Ishikawa (cell line): ENCODE results near the gene TPX2.

Experiments
- CEBPB ChIP-seq: IDR thresholded peaks from 2 replicates; pipeline ENCODE4 v1.6.1; 2012
- CREB1 ChIP-seq: IDR thresholded peaks from 2 replicates; pipeline ENCODE4 v1.6.1; 2012; ENCODE audit warnings: low read depth
- EGR1 ChIP-seq: IDR thresholded peaks from 2 replicates; pipeline ENCODE4 v1.6.1; 2012
- EP300 ChIP-seq: IDR thresholded peaks from 2 replicates; pipeline ENCODE4 v1.6.1; 2012; ENCODE audit warnings: borderline replicate concordance
- FOXM1 ChIP-seq: IDR thresholded peaks from 2 replicates; pipeline ENCODE4 v1.6.1; 2012; ENCODE audit warnings: low read depth, borderline replicate concordance
- NFIC ChIP-seq: IDR thresholded peaks from 2 replicates; pipeline ENCODE4 v1.6.1; 2012
- RAD21 ChIP-seq: IDR thresholded peaks from 2 replicates; pipeline ENCODE4 v1.6.1; 2012; ENCODE audit warnings: low read depth
- TAF1 ChIP-seq: IDR thresholded peaks from 2 replicates; pipeline ENCODE4 v1.6.1; 2012; ENCODE audit warnings: low read depth, mild to moderate bottlenecking
- TCF12 ChIP-seq: IDR thresholded peaks from 2 replicates; pipeline ENCODE4 v1.6.1; 2012; ENCODE audit warnings: low read depth
- TEAD4 ChIP-seq: IDR thresholded peaks from 2 replicates; pipeline ENCODE4 v1.6.1; 2012
- YY1 ChIP-seq: IDR thresholded peaks from 2 replicates; pipeline ENCODE4 v1.6.1; 2012; ENCODE audit warnings: low read depth
- ZBTB7A ChIP-seq: IDR thresholded peaks from 2 replicates; pipeline ENCODE4 v1.6.1; 2012; ENCODE audit warnings: low read depth
- TF ChIP-seq, protein P1 (sequence below): IDR thresholded peaks from 2 replicates; pipeline ENCODE4 v1.6.1; 2012
- TF ChIP-seq, protein P2 (sequence below): IDR thresholded peaks from 2 replicates; pipeline ENCODE4 v1.6.1; 2012
- TF ChIP-seq, protein P3 (sequence below): IDR thresholded peaks from 2 replicates; pipeline ENCODE4 v1.6.1; 2012; ENCODE audit warnings: low read depth, mild to moderate bottlenecking

TPX2 gene

DNA sequence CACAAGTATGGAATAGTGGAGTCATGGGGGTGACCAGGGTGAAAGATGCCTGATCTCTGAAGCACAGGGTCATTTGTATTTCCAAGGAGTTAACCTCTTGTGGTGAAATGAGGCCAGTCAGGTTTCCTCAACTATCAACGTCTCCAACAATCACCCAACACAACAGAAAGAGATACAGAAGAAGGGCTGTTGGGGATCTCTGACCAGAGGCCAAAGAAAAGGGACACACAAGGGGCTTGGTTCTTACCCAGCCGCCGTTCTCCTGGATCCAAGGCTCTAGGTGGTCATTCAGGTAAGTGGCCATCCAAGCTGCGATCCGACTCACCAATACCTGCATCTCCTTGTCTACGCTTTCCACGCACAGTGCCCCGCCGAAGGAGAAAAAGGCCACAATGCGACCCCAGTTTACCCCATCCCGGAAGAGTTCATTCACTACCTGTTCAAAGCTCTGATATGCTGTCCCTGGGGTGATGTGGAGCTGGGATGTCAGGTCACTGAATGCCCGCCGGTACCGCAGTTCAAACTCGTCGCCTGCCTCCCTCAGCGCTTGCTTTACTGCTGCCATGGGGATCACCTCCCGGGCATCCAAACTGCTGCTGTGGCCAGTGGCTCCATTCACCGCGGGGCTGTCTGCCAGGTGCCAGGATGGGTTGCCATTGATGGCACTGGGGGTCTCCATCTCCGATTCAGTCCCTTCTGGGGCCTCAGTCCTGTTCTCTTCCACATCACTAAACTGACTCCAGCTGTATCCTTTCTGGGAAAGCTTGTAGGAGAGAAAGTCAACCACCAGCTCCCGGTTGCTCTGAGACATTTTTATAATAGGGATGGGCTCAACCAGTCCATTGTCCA is 17.5 kb upstream of the TPX2 start:
- TF ChIP-seq, protein P1, sequence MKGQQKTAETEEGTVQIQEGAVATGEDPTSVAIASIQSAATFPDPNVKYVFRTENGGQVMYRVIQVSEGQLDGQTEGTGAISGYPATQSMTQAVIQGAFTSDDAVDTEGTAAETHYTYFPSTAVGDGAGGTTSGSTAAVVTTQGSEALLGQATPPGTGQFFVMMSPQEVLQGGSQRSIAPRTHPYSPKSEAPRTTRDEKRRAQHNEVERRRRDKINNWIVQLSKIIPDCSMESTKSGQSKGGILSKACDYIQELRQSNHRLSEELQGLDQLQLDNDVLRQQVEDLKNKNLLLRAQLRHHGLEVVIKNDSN = no peak
- no peak for TF ChIP-seq CREB1
- TF ChIP-seq, protein P2, sequence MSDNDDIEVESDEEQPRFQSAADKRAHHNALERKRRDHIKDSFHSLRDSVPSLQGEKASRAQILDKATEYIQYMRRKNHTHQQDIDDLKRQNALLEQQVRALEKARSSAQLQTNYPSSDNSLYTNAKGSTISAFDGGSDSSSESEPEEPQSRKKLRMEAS = no peak

DNA sequence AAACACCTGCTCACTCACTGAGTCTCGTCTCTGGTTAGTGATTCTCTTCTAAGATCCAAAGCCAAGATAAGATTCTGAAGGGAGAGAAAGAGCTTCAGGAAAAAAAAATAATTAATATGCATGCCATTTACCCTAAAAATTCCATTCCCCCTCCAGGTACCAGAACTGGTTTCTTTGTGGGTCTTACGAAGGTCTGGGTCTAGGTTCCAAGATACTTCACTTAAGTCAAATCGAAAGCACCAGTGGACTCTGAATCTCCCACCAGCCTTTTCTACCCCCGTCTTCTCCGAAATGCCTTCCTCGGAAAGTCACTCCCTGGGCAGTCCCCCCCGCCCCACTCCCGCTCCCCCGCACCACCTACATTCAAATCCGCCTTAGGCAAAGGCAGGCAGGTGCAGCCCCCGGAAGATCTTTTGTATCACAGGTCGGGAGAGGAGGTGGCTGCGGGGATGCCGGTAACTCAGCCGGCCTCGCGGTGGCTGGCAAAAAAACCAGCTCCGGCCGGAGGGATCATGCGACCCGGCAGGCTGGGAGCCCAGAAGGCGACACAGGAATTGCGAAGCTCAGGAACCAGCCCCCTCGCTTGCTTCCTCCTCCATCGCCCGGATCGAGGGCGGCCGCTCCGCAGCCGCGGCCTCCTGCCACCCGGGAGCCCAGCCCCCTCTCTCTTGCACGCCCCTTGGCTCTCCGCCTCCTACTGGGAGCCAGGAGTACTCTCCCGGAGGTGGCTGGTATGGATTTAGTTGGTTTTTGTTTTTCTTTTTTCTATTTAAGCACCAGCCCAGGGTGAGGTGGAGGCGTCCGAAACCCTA is 16.6 kb upstream of the TPX2 start, which contains the start of gene BCL2L1:
TSS of gene BCL2L1 (minus strand) at position 612 of the 812 bp plus-strand sequence. CDS start 650 bp downstream, outside the sequence.
- TF ChIP-seq RAD21 = peak; percentile 37; the same call in 1 of the 2 replicates
- 0 out of 2 replicates have a peak, but pooled peaks have one; percentile 15 for TF ChIP-seq FOXM1
- no peak for TF ChIP-seq TEAD4
- TF ChIP-seq, protein P3, sequence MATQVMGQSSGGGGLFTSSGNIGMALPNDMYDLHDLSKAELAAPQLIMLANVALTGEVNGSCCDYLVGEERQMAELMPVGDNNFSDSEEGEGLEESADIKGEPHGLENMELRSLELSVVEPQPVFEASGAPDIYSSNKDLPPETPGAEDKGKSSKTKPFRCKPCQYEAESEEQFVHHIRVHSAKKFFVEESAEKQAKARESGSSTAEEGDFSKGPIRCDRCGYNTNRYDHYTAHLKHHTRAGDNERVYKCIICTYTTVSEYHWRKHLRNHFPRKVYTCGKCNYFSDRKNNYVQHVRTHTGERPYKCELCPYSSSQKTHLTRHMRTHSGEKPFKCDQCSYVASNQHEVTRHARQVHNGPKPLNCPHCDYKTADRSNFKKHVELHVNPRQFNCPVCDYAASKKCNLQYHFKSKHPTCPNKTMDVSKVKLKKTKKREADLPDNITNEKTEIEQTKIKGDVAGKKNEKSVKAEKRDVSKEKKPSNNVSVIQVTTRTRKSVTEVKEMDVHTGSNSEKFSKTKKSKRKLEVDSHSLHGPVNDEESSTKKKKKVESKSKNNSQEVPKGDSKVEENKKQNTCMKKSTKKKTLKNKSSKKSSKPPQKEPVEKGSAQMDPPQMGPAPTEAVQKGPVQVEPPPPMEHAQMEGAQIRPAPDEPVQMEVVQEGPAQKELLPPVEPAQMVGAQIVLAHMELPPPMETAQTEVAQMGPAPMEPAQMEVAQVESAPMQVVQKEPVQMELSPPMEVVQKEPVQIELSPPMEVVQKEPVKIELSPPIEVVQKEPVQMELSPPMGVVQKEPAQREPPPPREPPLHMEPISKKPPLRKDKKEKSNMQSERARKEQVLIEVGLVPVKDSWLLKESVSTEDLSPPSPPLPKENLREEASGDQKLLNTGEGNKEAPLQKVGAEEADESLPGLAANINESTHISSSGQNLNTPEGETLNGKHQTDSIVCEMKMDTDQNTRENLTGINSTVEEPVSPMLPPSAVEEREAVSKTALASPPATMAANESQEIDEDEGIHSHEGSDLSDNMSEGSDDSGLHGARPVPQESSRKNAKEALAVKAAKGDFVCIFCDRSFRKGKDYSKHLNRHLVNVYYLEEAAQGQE = no peak
- TF ChIP-seq TCF12 = peak; percentile 65; the same call in 1 of the 2 replicates
- TF ChIP-seq, protein P2 = peak; percentile 22; the same call in 1 of the 2 replicates
- peak; percentile 57 for TF ChIP-seq NFIC
- TF ChIP-seq TAF1 = peak; percentile 36; the same call in 1 of the 2 replicates

DNA sequence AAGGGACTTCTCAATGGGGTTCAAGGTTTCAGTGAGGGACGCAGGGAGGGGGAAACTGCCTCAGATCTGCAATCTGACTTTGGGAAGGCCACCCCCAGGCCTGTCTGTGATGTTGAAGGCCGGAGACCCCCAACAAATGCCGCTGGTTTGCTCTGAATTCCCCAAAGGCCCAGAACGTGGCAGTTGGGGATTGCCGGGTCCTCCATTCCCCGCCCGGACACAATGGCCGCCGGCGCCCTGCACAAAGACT is 16.1 kb upstream of the TPX2 start:
- TF ChIP-seq TEAD4 (no peak), TCF12 (no peak), YY1 (peak; percentile 82), EP300 (peak; percentile 8; the same call in 1 of the 2 replicates)

DNA sequence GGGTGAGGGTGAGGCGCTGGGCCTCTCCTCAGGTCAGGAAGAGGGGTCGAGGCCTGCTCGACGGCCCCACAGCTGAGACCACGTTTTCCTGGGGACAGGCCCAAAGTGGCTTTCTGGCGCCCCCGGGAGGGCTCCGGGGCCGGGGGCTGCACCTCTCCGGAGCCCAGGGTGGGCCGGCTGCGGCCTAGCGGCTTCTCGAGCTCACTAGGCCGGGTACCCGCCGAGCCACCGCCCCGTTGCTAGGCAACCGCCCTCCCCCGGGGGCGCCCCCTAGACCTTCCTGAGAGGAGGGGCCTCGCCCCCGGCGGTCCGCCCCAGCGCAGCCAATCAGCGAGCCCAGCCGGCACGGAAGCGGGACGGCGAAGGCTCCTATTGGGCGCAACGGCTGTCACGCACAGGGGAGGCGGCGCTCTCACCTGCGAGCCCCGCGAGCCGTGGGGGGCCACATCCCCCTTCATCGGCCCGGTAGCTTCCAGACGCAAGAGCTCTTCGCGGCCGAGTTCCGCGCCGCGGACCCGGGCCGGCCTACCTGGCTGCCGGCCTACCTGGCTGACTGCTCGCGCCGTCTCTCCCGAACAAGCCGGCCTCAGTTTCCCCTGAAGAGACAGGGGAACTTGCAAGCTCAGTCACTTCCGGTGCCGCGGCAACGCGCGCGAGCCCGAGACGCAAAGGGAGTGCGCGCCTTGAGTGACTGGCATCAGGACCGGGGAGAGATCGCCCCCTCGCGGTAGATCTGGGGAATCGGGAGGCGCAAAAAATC is 15.6 kb upstream of the TPX2 start:
- TF ChIP-seq CEBPB (no peak), RAD21 (peak; percentile 96), ZBTB7A (peak; percentile 67; the same call in 1 of the 2 replicates), NFIC (peak; percentile 19; the same call in 1 of the 2 replicates), EP300 (no peak), TAF1 (peak; percentile 68), FOXM1 (no peak; the same call in 1 of the 2 replicates), TCF12 (peak; percentile 69; the same call in 1 of the 2 replicates), TEAD4 (no peak; the same call in 1 of the 2 replicates), YY1 (no peak), EGR1 (peak; percentile 42; the same call in 1 of the 2 replicates), CREB1 (no peak)
- TF ChIP-seq, protein P3 = no peak
- TF ChIP-seq, protein P1 = 0 out of 2 replicates have a peak, but pooled peaks have one; percentile 12
- TF ChIP-seq, protein P2 = peak; percentile 29

DNA sequence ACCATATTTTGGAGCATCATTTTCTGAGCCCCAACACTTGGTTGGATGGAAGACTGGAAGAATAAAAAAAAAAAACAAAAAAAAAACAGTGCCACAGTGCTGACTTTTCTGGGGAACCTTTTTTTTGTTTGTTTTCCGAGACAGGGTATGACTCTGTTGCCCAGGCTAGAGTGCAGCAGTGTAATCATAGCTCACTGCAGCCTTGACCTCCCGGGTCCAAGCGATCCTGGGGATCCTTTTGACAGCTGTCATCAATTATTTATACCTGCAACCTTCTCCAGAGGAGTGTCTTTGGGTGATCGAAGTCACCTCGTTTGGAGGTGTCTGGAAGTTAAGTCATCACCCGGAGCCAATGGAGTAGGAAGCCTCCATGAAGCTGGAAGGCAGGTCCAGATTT is 7.8 kb upstream of the TPX2 start:
- no peak for TF ChIP-seq TEAD4
- no peak for TF ChIP-seq NFIC
- TF ChIP-seq TAF1 = no peak
- TF ChIP-seq, protein P2 = no peak
- TF ChIP-seq CEBPB = no peak
- no peak for TF ChIP-seq FOXM1
- TF ChIP-seq TCF12 = no peak
- no peak for TF ChIP-seq RAD21
- TF ChIP-seq YY1 = no peak
- TF ChIP-seq CREB1 = no peak
- TF ChIP-seq ZBTB7A = no peak
- no peak for TF ChIP-seq EP300
- TF ChIP-seq EGR1 = no peak
- TF ChIP-seq, protein P1 = no peak
- TF ChIP-seq, protein P3 = no peak
